ENCODE measurements around the gene LRP1. TPM values are rescaled to one million over a fixed set of nuclear protein-coding genes. Genes with fewer than 3 reads are reported as not detected.

Gene LRP1
- polyA plus RNA-seq, 1 donor (not counting 4 experiments of a cell fraction or from before 2014, with no cell fraction given): 4.9 TPM

GRCh38 chr12:57157588-57158173 lies 29.4 kb downstream of the LRP1 start:
- TF ChIP-seq CTCF (optimal IDR thresholded peaks at IDR 0.05 in 1 of 3, IDR thresholded peaks at IDR 0.05 in 1 of 3, conservative IDR thresholded peaks at IDR 0.05 in 1 of 3; ENCODE audit: extremely low read depth in 1 of 3, insufficient read depth in 2 of 3, low read length in 3 of 3): no peak
- no peak for TF ChIP-seq EZH2 (IDR thresholded peaks at IDR 0.05; ENCODE audit: low read length)
- H3K9me1 ChIP-seq (ENCODE audit: control insufficient read depth, extremely low read depth, insufficient read depth, low read length): no peaks in the 10 kb centered on the region
- dilution Hi-C loops (cut with MboI; ENCODE audit: extremely low pct_ligation_motif_present, low sequenced_read_pairs): no loop called here

GRCh38 chr12:57158186-57158585 lies 29.9 kb downstream of the LRP1 start:
- Histone ChIP-seq H3K9ac (ENCODE audit: control insufficient read depth, extremely low read depth, insufficient read depth, low read length) (no peak overlapping the region), H3K79me2 (ENCODE audit: control insufficient read depth, insufficient read depth, low read length) (no peaks in the 10 kb centered on the region), H3K9me3 (ENCODE audit: control insufficient read depth, low read depth, low read length) (no peaks in the 10 kb centered on the region), H3K9me1 (ENCODE audit: control insufficient read depth, extremely low read depth, insufficient read depth, low read length) (no peaks in the 10 kb centered on the region), H2AFZ (ENCODE audit: control insufficient read depth, low read length) (no peak overlapping the region), H3K4me3 (ENCODE audit: control insufficient read depth in 2 of 3, extremely low read depth in 1 of 3, insufficient read depth in 2 of 3, low read depth in 1 of 3, low read length in 3 of 3) (no peak overlapping the region), H4K20me1 (ENCODE audit: control insufficient read depth, extremely low read depth, insufficient read depth, low read length) (no peaks in the 10 kb centered on the region), H3K36me3 (ENCODE audit: control insufficient read depth in 2 of 2, extremely low read depth in 1 of 2, insufficient read depth in 2 of 2, low read length in 2 of 2) (peaks cover 0 to 27% of the 10 kb centered on the region in 2 experiments), H3K4me1 (ENCODE audit: control insufficient read depth, extremely low read depth, insufficient read depth, low read length) (no peaks in the 10 kb centered on the region), H3K27ac (ENCODE audit: control insufficient read depth, insufficient read depth, low read length) (no peak overlapping the region), H3K27me3 (ENCODE audit: control insufficient read depth, extremely low read depth, insufficient read depth, low read length) (no peaks in the 10 kb centered on the region), H3K4me2 (ENCODE audit: control insufficient read depth, extremely low read depth, insufficient read depth, low read depth, low read length) (no peak overlapping the region)
- no peak for DNase-seq (ENCODE audit: low read depth, low spot score)
- no peak for FAIRE-seq
- dilution Hi-C loops (cut with MboI; ENCODE audit: extremely low pct_ligation_motif_present, low sequenced_read_pairs): no loop called here
- TF ChIP-seq CTCF (optimal IDR thresholded peaks at IDR 0.05 in 1 of 3, IDR thresholded peaks at IDR 0.05 in 1 of 3, conservative IDR thresholded peaks at IDR 0.05 in 1 of 3; ENCODE audit: extremely low read depth in 1 of 3, insufficient read depth in 2 of 3, low read length in 3 of 3): no peak
- no peak for TF ChIP-seq EZH2 (IDR thresholded peaks at IDR 0.05; ENCODE audit: low read length)

More at GRCh38 chr12:57157588-57158173, 29.4 kb downstream of the LRP1 start:
- Histone ChIP-seq H3K4me3 (ENCODE audit: control insufficient read depth in 2 of 3, extremely low read depth in 1 of 3, insufficient read depth in 2 of 3, low read depth in 1 of 3, low read length in 3 of 3) (no peak overlapping the region), H3K36me3 (ENCODE audit: control insufficient read depth in 2 of 2, extremely low read depth in 1 of 2, insufficient read depth in 2 of 2, low read length in 2 of 2) (peaks cover 0 to 27% of the 10 kb centered on the region in 2 experiments), H3K9me3 (ENCODE audit: control insufficient read depth, low read depth, low read length) (no peaks in the 10 kb centered on the region), H4K20me1 (ENCODE audit: control insufficient read depth, extremely low read depth, insufficient read depth, low read length) (no peaks in the 10 kb centered on the region), H3K4me2 (ENCODE audit: control insufficient read depth, extremely low read depth, insufficient read depth, low read depth, low read length) (no peak overlapping the region), H3K9ac (ENCODE audit: control insufficient read depth, extremely low read depth, insufficient read depth, low read length) (no peak overlapping the region), H3K27me3 (ENCODE audit: control insufficient read depth, extremely low read depth, insufficient read depth, low read length) (no peaks in the 10 kb centered on the region), H3K4me1 (ENCODE audit: control insufficient read depth, extremely low read depth, insufficient read depth, low read length) (peaks cover 5% of the 10 kb centered on the region), H3K27ac (ENCODE audit: control insufficient read depth, insufficient read depth, low read length) (no peak overlapping the region), H2AFZ (ENCODE audit: control insufficient read depth, low read length) (no peak overlapping the region), H3K79me2 (ENCODE audit: control insufficient read depth, insufficient read depth, low read length) (no peaks in the 10 kb centered on the region)
- FAIRE-seq: no peak
- no peak for DNase-seq (ENCODE audit: low read depth, low spot score)
